H1 (cell line): Measurements from ENCODE around the gene ZBTB7B. TPM values are rescaled to one million over a fixed set of nuclear protein-coding genes. Genes with fewer than 3 reads are reported as not detected.

Experiments used
- ASH2L ChIP-seq: fragments of 200-600, 300-600 bp; sonication (generic); IDR thresholded peaks from one replicate; pipeline ENCODE4 v1.7.1; 2017; ENCODE audit warnings: low read length
- CTBP2 ChIP-seq: IDR thresholded peaks from 2 replicates; pipeline ENCODE4 v1.7.0; 2011; ENCODE audit warnings: borderline replicate concordance, mild to moderate bottlenecking, moderate library complexity, mixed read lengths, low read length; ENCODE audit not compliant: insufficient read depth, insufficient read length
- CTCF ChIP-seq, 3 experiments: IDR thresholded peaks; 1 replicate in 2 of 3; 2 replicates in 1 of 3; pipeline versions ENCODE4 v1.5.1 to v1.6.1; 2011; ENCODE audit warnings: low read length in 3 of 3, mild to moderate bottlenecking in 3 of 3, inconsistent platforms in 2 of 3, low read depth in 1 of 3, moderate library complexity in 1 of 3; ENCODE audit not compliant: insufficient read depth in 1 of 3; ENCODE audit errors: control extremely low read depth in 1 of 3
- E2F6 ChIP-seq: IDR thresholded peaks from 2 replicates; pipeline ENCODE4 v1.6.1; 2012; ENCODE audit warnings: inconsistent platforms
- FOSL1 ChIP-seq: IDR thresholded peaks from 2 replicates; pipeline ENCODE4 v1.6.1; 2011; ENCODE audit warnings: mild to moderate bottlenecking, low read depth, low read length, moderate library complexity; ENCODE audit not compliant: insufficient read depth
- GTF2F1 ChIP-seq: IDR thresholded peaks from 2 replicates; pipeline ENCODE4 v1.6.1; 2012; ENCODE audit warnings: low read depth, low read length, improper control_type of control experiment, borderline replicate concordance
- JUND ChIP-seq: IDR thresholded peaks from 2 replicates; pipeline ENCODE4 v1.6.1; 2011; ENCODE audit warnings: mild to moderate bottlenecking, improper control_type of control experiment, low read length
- KDM4A ChIP-seq: IDR thresholded peaks from one replicate; pipeline ENCODE4 v1.7.1; 2012; ENCODE audit warnings: low read depth, mild to moderate bottlenecking, moderate library complexity, low read length, inconsistent platforms; ENCODE audit not compliant: severe bottlenecking
- MAFK ChIP-seq: IDR thresholded peaks from 2 replicates; pipeline ENCODE4 v1.6.1; 2012; ENCODE audit warnings: low read depth, mild to moderate bottlenecking, improper control_type of control experiment, low read length
- NRF1 ChIP-seq: IDR thresholded peaks from 2 replicates; pipeline ENCODE4 v1.6.1; 2011; ENCODE audit warnings: mild to moderate bottlenecking, low read depth, low read length, improper control_type of control experiment
- POLR2AphosphoS5 ChIP-seq: IDR thresholded peaks from 2 replicates; pipeline ENCODE4 v1.6.1; 2011; ENCODE audit warnings: low read depth, low read length
- RAD21 ChIP-seq, 2 experiments: IDR thresholded peaks in 1 of 2; conservative IDR thresholded peaks in 1 of 2; 2 replicates each; pipeline ENCODE4 v1.6.1; 2011; ENCODE audit warnings: low read depth in 2 of 2, low read length in 2 of 2, improper control_type of control experiment in 1 of 2, inconsistent platforms in 1 of 2, mild to moderate bottlenecking in 1 of 2, moderate library complexity in 1 of 2
- RNF2 ChIP-seq: fragments of 200-900, 300-1000 bp; sonication (generic); IDR thresholded peaks from 2 replicates; pipeline ENCODE4 v1.7.1; 2016; ENCODE audit warnings: borderline replicate concordance, low read depth, mild to moderate bottlenecking, antibody characterized with exemption, low read length; ENCODE audit not compliant: poor library complexity, severe bottlenecking; ENCODE audit errors: missing control alignments
- RXRA ChIP-seq: IDR thresholded peaks from 2 replicates; pipeline ENCODE4 v1.6.1; 2011; ENCODE audit warnings: low read depth, mild to moderate bottlenecking, low read length, moderate library complexity; ENCODE audit not compliant: insufficient read depth
- SP1 ChIP-seq: IDR thresholded peaks from 2 replicates; pipeline ENCODE4 v1.6.1; 2011; ENCODE audit warnings: low read depth, low read length
- SP4 ChIP-seq: IDR thresholded peaks from 2 replicates; pipeline ENCODE4 v1.6.1; 2012; ENCODE audit warnings: low read length, inconsistent platforms
- SRF ChIP-seq: IDR thresholded peaks from 2 replicates; pipeline ENCODE4 v1.6.1; 2011; ENCODE audit warnings: mild to moderate bottlenecking, low read depth, low read length, moderate library complexity
- SUZ12 ChIP-seq: fragments of 200-600 bp; sonication (generic); IDR thresholded peaks from 2 replicates; pipeline ENCODE4 v1.6.1; 2012; ENCODE audit warnings: mild to moderate bottlenecking, inconsistent platforms, low read length, moderate library complexity, mixed read lengths
- TAF7 ChIP-seq: optimal IDR thresholded peaks from 2 replicates; pipeline ENCODE3; 2011; ENCODE audit warnings: low read depth, mild to moderate bottlenecking, inconsistent platforms, low read length, moderate library complexity, borderline replicate concordance
- ZNF274 ChIP-seq: IDR thresholded peaks from 2 replicates; pipeline ENCODE4 v1.7.0; 2012; ENCODE audit warnings: low read length, borderline replicate concordance; ENCODE audit errors: extremely low read depth
- polyA plus RNA-seq, 7 experiments: library from polyadenylated mRNA; depleted of rRNA in 3 of 7; stranded (reverse) in 5 of 7; unstranded in 2 of 7; fragments of >200 nt in 5 of 7; fragments of 200-250 nt in 2 of 7; gene quantifications; 1 replicate in 5 of 7; 2 replicates in 1 of 7; 4 replicates in 1 of 7; pipeline versions ENCODE4 v1.2.1 to v1.2.3, GENCODE V29; 2011 to 2013; ENCODE audit warnings: missing spikeins in 2 of 7, mixed read lengths in 2 of 7
- total RNA-seq: library from RNA; stranded (reverse); fragmentation: NEBNext Ultra II Directional; extraction: Animal tissue kit (Norgen Biotek cat#: 25700); gene quantifications from 2 replicates; pipeline ENCODE4 v1.2.1, GENCODE V29; 2021

Gene ZBTB7B
- total and polyA plus RNA-seq, 2 of the 8 experiments (the other 6 are each of a cell fraction or from before 2014, with no cell fraction given): 24.5 to 36.9 TPM

GRCh38 chr1:155044812-155045657, 42.4 kb downstream of the ZBTB7B start (continued):
- TF ChIP-seq CTCF (IDR thresholded peaks at IDR 0.05; ENCODE audit: control extremely low read depth in 1 of 3, insufficient read depth in 1 of 3, low read depth in 1 of 3, low read length in 3 of 3) (peak; percentile 76 to 86 (median 79)), JUND (peak; percentile 81), FOSL1 (no peak), NRF1 (no peak), SRF (no peak), CTBP2 (no peak), KDM4A (no peak), SP4 (no peak), ASH2L (no peak), E2F6 (no peak), ZNF274 (no peak), SUZ12 (no peak), SP1 (no peak), GTF2F1 (no peak), TAF7 (no peak), POLR2AphosphoS5 (no peak), RNF2 (no peak), RXRA (no peak), RAD21 (IDR thresholded peaks at IDR 0.05 in 1 of 2, conservative IDR thresholded peaks at IDR 0.05 in 1 of 2; ENCODE audit: low read depth in 2 of 2, low read length in 2 of 2) (peak; percentile 70 to 76), MAFK (no peak)
